Measurements from ENCODE around the gene ZBTB22.

- TF ChIP-seq CTCF (IDR thresholded peaks at IDR 0.05; ENCODE audit: insufficient read depth, low read length, poor library complexity, severe bottlenecking), result no peak
- no peak for TF ChIP-seq EZH2phosphoT487 (conservative IDR thresholded peaks at IDR 0.05; ENCODE audit: low read length)
Measured at GRCh38 chr6:33286946-33287914, 30.3 kb downstream of the ZBTB22 start.

Measured in SU-DHL-6 (cell line).